Activated T-helper 17 cell treated with anti-CD3 and anti-CD28 coated beads, Interleukin-2, amount 50 U/mL, for 72 hours (primary cell): ENCODE data around the gene ZBTB7B. TPM values are rescaled to one million over a fixed set of nuclear protein-coding genes. Genes with fewer than 3 reads are reported as not detected.
A peak's percentile ranks its signal among the peaks of the same experiment; 100 is the strongest.

Source experiments
- ATAC-seq: fragments of 150-1000 bp; cut with Tn5 transposase; replicated peaks from 2 replicates; pipeline ENCODE4 v1.10.0; 2021; ENCODE audit warnings: mild to moderate bottlenecking, moderate library complexity
- H3K27ac Mint-ChIP-seq: one replicate; pipeline ENCODE4 v1.8.0; 2022; ENCODE audit warnings: mixed read lengths
- H3K27me3 Mint-ChIP-seq: one replicate; pipeline ENCODE4 v1.8.0; 2022; ENCODE audit warnings: mixed read lengths
- H3K36me3 Mint-ChIP-seq: one replicate; pipeline ENCODE4 v1.8.0; 2022; ENCODE audit warnings: low read depth, mild to moderate bottlenecking, mixed read lengths
- H3K4me1 Mint-ChIP-seq: one replicate; pipeline ENCODE4 v1.8.0; 2022; ENCODE audit warnings: mixed read lengths
- H3K4me3 Mint-ChIP-seq: one replicate; pipeline ENCODE4 v1.8.0; 2022; ENCODE audit warnings: mild to moderate bottlenecking, mixed read lengths
- H3K9me3 Mint-ChIP-seq: one replicate; pipeline ENCODE4 v1.8.0; 2022; ENCODE audit warnings: mixed read lengths
- total RNA-seq, 2 donors: library from RNA; stranded (reverse); gene quantifications; one replicate each; pipeline ENCODE4 v1.2.3, GENCODE V29; 2022

ZBTB7B gene
- total RNA-seq, 2 donors from 2014 or later = 94.5 to 140 TPM

- Mint-ChIP-seq H3K4me1 (peaks cover 28% of the 10 kb centered on the region), H3K36me3 (peaks cover 52% of the 10 kb centered on the region), H3K27me3 (no peaks in the 10 kb centered on the region), H3K9me3 (no peaks in the 10 kb centered on the region), H3K4me3 (peak overlapping the region; percentile 57), H3K27ac (peak overlapping the region; percentile 81)
- ATAC-seq = no peak
Measured at GRCh38 chr1:155019377-155020245, 17.0 kb downstream of the ZBTB7B start.

DNA sequence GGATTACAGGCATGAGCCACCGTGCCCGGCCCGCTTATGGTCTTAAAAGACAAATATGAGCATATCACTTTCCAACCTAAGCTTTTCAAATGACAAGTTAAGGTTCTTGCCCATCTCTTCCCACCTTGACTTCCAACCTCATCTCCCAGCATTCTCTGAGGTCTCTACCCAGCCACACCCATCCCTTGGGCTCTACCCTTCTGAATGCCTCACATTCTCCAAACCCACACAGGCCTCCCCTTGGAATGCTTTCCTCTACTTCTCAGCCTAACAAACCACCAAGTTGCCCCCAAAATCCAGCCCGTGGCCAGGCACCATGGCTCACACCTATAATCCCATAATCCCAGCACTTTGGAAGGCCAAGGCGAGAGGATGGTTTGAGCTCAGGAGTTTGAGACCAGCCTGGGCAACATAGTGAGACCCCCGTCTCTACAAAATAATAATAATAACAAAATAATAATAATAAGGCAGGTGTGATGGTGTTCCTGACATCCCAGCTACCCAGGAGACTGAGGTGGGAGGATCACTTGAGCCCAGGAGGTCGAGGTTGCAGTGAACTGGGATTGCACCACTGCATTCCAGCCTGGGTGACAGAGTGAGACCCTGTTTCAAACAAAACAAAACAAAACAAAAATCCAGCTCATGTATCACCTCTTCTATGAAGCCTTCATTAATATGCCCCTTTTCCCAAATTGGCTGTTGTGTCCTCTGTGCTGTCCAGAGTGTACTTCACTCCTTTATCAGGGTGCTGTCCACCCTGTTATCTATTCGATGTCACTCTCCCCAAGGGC is 19.7 kb downstream of the ZBTB7B start:
- no peak overlapping the region for H3K4me3 Mint-ChIP-seq
- no peak for ATAC-seq
- no peaks in the 10 kb centered on the region for H3K27me3 Mint-ChIP-seq
- H3K36me3 Mint-ChIP-seq = peaks cover 28% of the 10 kb centered on the region
- no peak overlapping the region for H3K27ac Mint-ChIP-seq
- H3K4me1 Mint-ChIP-seq = peaks cover 14% of the 10 kb centered on the region
- no peaks in the 10 kb centered on the region for H3K9me3 Mint-ChIP-seq

DNA sequence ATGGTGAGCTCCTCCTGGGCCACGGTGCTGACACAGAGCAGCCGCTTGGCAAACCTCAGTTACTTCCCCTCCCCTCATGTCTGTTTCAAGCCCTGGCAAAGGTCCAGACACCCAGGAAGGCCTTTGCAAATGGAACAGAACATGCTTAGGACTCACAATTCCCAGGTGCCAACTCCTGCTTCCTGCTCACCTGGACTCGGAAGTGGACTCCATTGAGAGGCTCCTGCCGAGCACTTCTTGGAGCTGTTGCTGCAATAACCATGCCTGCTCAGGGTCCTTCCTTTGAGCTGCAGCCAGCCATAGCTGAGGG is 20.3 kb downstream of the ZBTB7B start:
- H3K27ac Mint-ChIP-seq = no peak overlapping the region
- no peak for ATAC-seq
- no peak overlapping the region for H3K4me3 Mint-ChIP-seq
- H3K9me3 Mint-ChIP-seq = no peaks in the 10 kb centered on the region
- peaks cover 23% of the 10 kb centered on the region for H3K36me3 Mint-ChIP-seq
- H3K4me1 Mint-ChIP-seq = peaks cover 14% of the 10 kb centered on the region
- no peaks in the 10 kb centered on the region for H3K27me3 Mint-ChIP-seq

- H3K36me3 Mint-ChIP-seq = peaks cover 17% of the 10 kb centered on the region
- H3K27me3 Mint-ChIP-seq = no peaks in the 10 kb centered on the region
- peaks cover 14% of the 10 kb centered on the region for H3K4me1 Mint-ChIP-seq
- no peak overlapping the region for H3K4me3 Mint-ChIP-seq
- H3K9me3 Mint-ChIP-seq = no peaks in the 10 kb centered on the region
- ATAC-seq = no peak
- no peak overlapping the region for H3K27ac Mint-ChIP-seq
Measured at GRCh38 chr1:155023627-155024026, 21.0 kb downstream of the ZBTB7B start.

GRCh38 chr1:155024315-155024714 is 21.7 kb downstream of the ZBTB7B start:
- ATAC-seq = no peak
- Mint-ChIP-seq H3K4me3 (no peak overlapping the region), H3K9me3 (no peaks in the 10 kb centered on the region), H3K4me1 (peaks cover 11% of the 10 kb centered on the region), H3K27ac (no peak overlapping the region), H3K27me3 (no peaks in the 10 kb centered on the region), H3K36me3 (peaks cover 10% of the 10 kb centered on the region)

GRCh38 chr1:155026154-155026553 is 23.6 kb downstream of the ZBTB7B start:
- no peak overlapping the region for H3K4me3 Mint-ChIP-seq
- H3K9me3 Mint-ChIP-seq = no peaks in the 10 kb centered on the region
- H3K27ac Mint-ChIP-seq = no peak overlapping the region
- no peaks in the 10 kb centered on the region for H3K4me1 Mint-ChIP-seq
- no peak for ATAC-seq
- H3K27me3 Mint-ChIP-seq = no peaks in the 10 kb centered on the region
- no peaks in the 10 kb centered on the region for H3K36me3 Mint-ChIP-seq

GRCh38 chr1:155026588-155026987 is 24.0 kb downstream of the ZBTB7B start:
- Mint-ChIP-seq H3K36me3 (no peaks in the 10 kb centered on the region), H3K4me1 (no peaks in the 10 kb centered on the region), H3K4me3 (no peak overlapping the region), H3K27me3 (no peaks in the 10 kb centered on the region), H3K9me3 (no peaks in the 10 kb centered on the region), H3K27ac (no peak overlapping the region)
- ATAC-seq = peak; percentile 50

- no peak for ATAC-seq
- H3K27me3 Mint-ChIP-seq = no peaks in the 10 kb centered on the region
- no peaks in the 10 kb centered on the region for H3K4me1 Mint-ChIP-seq
- no peak overlapping the region for H3K27ac Mint-ChIP-seq
- H3K4me3 Mint-ChIP-seq = no peak overlapping the region
- no peaks in the 10 kb centered on the region for H3K9me3 Mint-ChIP-seq
- no peaks in the 10 kb centered on the region for H3K36me3 Mint-ChIP-seq
Measured at GRCh38 chr1:155029513-155030242, 27.1 kb downstream of the ZBTB7B start.

- Mint-ChIP-seq H3K4me1 (no peaks in the 10 kb centered on the region), H3K27me3 (no peaks in the 10 kb centered on the region), H3K9me3 (no peaks in the 10 kb centered on the region), H3K4me3 (no peak overlapping the region), H3K27ac (no peak overlapping the region), H3K36me3 (no peaks in the 10 kb centered on the region)
- ATAC-seq = no peak
Measured at GRCh38 chr1:155030243-155030795, 27.7 kb downstream of the ZBTB7B start.

- no peaks in the 10 kb centered on the region for H3K4me1 Mint-ChIP-seq
- no peak for ATAC-seq
- H3K27me3 Mint-ChIP-seq = no peaks in the 10 kb centered on the region
- no peak overlapping the region for H3K4me3 Mint-ChIP-seq
- H3K9me3 Mint-ChIP-seq = no peaks in the 10 kb centered on the region
- no peak overlapping the region for H3K27ac Mint-ChIP-seq
- no peaks in the 10 kb centered on the region for H3K36me3 Mint-ChIP-seq
Measured at GRCh38 chr1:155030899-155031298, 28.3 kb downstream of the ZBTB7B start.

GRCh38 chr1:155032886-155033285 is 30.3 kb downstream of the ZBTB7B start:
- Mint-ChIP-seq H3K27me3 (no peaks in the 10 kb centered on the region), H3K36me3 (no peaks in the 10 kb centered on the region), H3K4me3 (no peak overlapping the region), H3K4me1 (no peaks in the 10 kb centered on the region), H3K27ac (no peak overlapping the region), H3K9me3 (no peaks in the 10 kb centered on the region)
- ATAC-seq = no peak

DNA sequence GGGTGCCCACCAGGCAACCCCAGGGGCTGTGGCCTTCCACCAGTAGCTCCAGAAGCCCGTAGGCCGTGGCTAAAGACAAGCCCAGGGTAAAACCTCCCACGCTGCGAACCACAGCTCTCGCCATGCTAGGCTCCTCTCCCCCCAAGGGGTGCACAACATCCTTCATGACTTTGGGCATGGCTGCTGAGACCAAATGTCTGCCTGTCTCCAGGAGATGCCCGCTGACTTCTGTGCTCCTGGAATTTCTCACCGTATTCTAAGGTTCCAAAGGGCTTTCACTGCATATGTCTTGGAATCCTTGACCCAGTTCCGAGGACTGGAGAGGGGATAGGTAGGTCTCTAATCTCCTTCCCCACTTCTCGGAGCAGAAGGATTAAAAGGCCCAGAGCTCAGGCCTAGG is 30.9 kb downstream of the ZBTB7B start, which contains the start of the genes DCST1 and DCST2:
Gene DCST1, plus strand, starts transcription at position 301 of the 400 bp plus-strand sequence. CDS start 213 bp downstream, outside the sequence.
Gene DCST2, minus strand, starts transcription at position 258 of the 400 bp plus-strand sequence. Its CDS starts 80 bp downstream, at position 178.
- Mint-ChIP-seq H3K4me1 (no peaks in the 10 kb centered on the region), H3K27me3 (no peaks in the 10 kb centered on the region), H3K4me3 (no peak within 1 kb of the TSS), H3K27ac (no peak within 1 kb of the TSS), H3K9me3 (no peaks in the 10 kb centered on the region), H3K36me3 (no peaks in the 10 kb centered on the region)
- ATAC-seq = no peak

- H3K27me3 Mint-ChIP-seq = no peaks in the 10 kb centered on the region
- H3K4me1 Mint-ChIP-seq = no peaks in the 10 kb centered on the region
- no peak overlapping the region for H3K4me3 Mint-ChIP-seq
- no peaks in the 10 kb centered on the region for H3K36me3 Mint-ChIP-seq
- no peaks in the 10 kb centered on the region for H3K9me3 Mint-ChIP-seq
- no peak for ATAC-seq
- H3K27ac Mint-ChIP-seq = no peak overlapping the region
Measured at GRCh38 chr1:155034318-155035208, 32.0 kb downstream of the ZBTB7B start.
